HepG2 (cell line): ENCODE data around the gene TFCP2L1. TPM values are rescaled to one million over a fixed set of nuclear protein-coding genes. Genes with fewer than 3 reads are reported as not detected.

ENCODE experiments used
- DZIP1 ChIP-seq: sonication (generic); formaldehyde crosslinking; IDR thresholded peaks from 2 replicates; pipeline ENCODE4 v1.5.0; 2020; ENCODE audit warnings: mild to moderate bottlenecking, missing genetic modification reagents
- GABPA ChIP-seq, 2 experiments: IDR thresholded peaks; 2 replicates each; pipeline ENCODE4 v1.6.1; 2011 to 2016; ENCODE audit warnings: low read depth in 2 of 2, low read length in 1 of 2, missing biosample characterization in 1 of 2, missing genetic modification characterization in 1 of 2
- GPBP1L1 ChIP-seq: sonication (generic); formaldehyde crosslinking; IDR thresholded peaks from 2 replicates; pipeline ENCODE4 v1.5.0; 2020; ENCODE audit warnings: mild to moderate bottlenecking, missing genetic modification reagents
- MZF1 ChIP-seq: sonication (generic); formaldehyde crosslinking; IDR thresholded peaks from 2 replicates; pipeline ENCODE4 v1.8.1; 2023; ENCODE audit warnings: mild to moderate bottlenecking, missing genetic modification reagents, borderline replicate concordance
- PAWR ChIP-seq: sonication (generic); formaldehyde crosslinking; IDR thresholded peaks from 2 replicates; pipeline ENCODE4 v1.4.0; 2020; ENCODE audit warnings: missing genetic modification reagents, mild to moderate bottlenecking, borderline replicate concordance
- TBL1XR1 ChIP-seq: fragments of 150-350 bp; IDR thresholded peaks from 2 replicates; pipeline ENCODE4 v1.6.1; 2014; ENCODE audit warnings: borderline replicate concordance, low read length; ENCODE audit not compliant: partially characterized antibody
- TFDP2 ChIP-seq: sonication (generic); formaldehyde crosslinking; IDR thresholded peaks from 2 replicates; pipeline ENCODE4 v1.4.0; 2020; ENCODE audit warnings: missing genetic modification reagents
- ZNF101 ChIP-seq: sonication (generic); formaldehyde crosslinking; IDR thresholded peaks from 2 replicates; pipeline ENCODE4 v1.4.0; 2020; ENCODE audit warnings: mild to moderate bottlenecking, low read depth, missing genetic modification reagents, borderline replicate concordance
- ZNF770 ChIP-seq: sonication (generic); formaldehyde crosslinking; IDR thresholded peaks from 2 replicates; pipeline ENCODE4 v1.5.0; 2020; ENCODE audit warnings: mild to moderate bottlenecking, missing genetic modification reagents
- polyA plus RNA-seq, 8 experiments: library from polyadenylated mRNA; depleted of rRNA in 3 of 8; stranded (reverse) in 7 of 8; unstranded in 1 of 8; fragments of >200 nt; fragmentation: Illumina TruSeq in 4 of 8; extraction: Trizol in 4 of 8; gene quantifications; 2 replicates each; pipeline versions ENCODE4 v1.2.1 to v1.2.3, GENCODE V29; 2011 to 2016; ENCODE audit warnings: low read depth in 4 of 8, missing spikeins in 1 of 8, mixed read lengths in 1 of 8; ENCODE audit not compliant: insufficient read depth in 1 of 8
- total RNA-seq, 5 experiments: library from RNA; depleted of rRNA; stranded (reverse); fragments of >200 nt; fragmentation: Illumina TruSeq; extraction: Trizol; gene quantifications; 2 replicates each; pipeline ENCODE4 v1.2.3, GENCODE V29; 2016; ENCODE audit warnings: low read depth in 1 of 5

Gene TFCP2L1
- total and polyA plus RNA-seq, 2 of the 13 experiments (the other 11 are each of a cell fraction or from before 2014, with no cell fraction given) = under 0.01 TPM; not detected in 1

GRCh38 chr2:121273116-121273515 is 11.9 kb downstream of the TFCP2L1 start (continued):
- TF ChIP-seq GPBP1L1 (CRISPR knock-in tag) (no peak), MZF1 (CRISPR knock-in tag) (no peak), TBL1XR1 (no peak), PAWR (CRISPR knock-in tag) (no peak), DZIP1 (CRISPR knock-in tag) (no peak), TFDP2 (CRISPR knock-in tag) (no peak), ZNF101 (CRISPR knock-in tag) (no peak), GABPA (IDR thresholded peaks at IDR 0.05; ENCODE audit: low read depth, low read length) (no peak), GABPA (CRISPR knock-in tag; IDR thresholded peaks at IDR 0.05; ENCODE audit: low read depth) (no peak), ZNF770 (CRISPR knock-in tag) (no peak)
